Embryonic facial prominence (tissue), 1 donor: ENCODE data around the gene PRKCG.

Experiments used
- DNase-seq: peaks from one replicate; pipeline ENCODE4 v3.0.0-alpha.2; 2016; ENCODE audit errors: extremely low spot score

PRKCG gene

GRCh38 chr19:53898636-53899341 is 16.8 kb downstream of the PRKCG start:
- DNase-seq: no peak

DNA sequence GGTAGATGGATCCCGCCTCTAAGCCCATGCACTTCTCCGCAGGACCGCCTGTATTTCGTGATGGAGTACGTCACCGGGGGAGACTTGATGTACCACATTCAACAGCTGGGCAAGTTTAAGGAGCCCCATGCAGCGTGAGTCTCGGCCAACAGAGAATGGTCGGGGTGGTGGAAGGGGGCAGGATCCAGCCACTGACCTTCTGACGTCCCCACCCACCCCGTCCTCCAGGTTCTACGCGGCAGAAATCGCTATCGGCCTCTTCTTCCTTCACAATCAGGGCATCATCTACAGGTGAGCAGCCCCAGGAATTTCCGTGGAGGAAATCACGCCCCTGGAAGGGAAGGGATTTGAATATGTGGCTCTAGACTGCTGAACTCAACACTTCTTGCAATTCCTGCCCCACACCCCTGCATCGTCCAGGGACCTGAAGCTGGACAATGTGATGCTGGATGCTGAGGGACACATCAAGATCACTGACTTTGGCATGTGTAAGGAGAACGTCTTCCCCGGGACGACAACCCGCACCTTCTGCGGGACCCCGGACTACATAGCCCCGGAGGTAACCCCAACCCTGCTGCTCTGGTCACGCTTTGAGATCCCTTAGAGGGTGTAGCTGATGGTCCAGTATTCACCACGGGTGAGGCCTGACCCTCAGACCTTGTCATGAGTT is 18.3 kb downstream of the PRKCG start:
- no peak for DNase-seq

GRCh38 chr19:53903055-53903680 is 21.2 kb downstream of the PRKCG start:
- peak; percentile 76 for DNase-seq

GRCh38 chr19:53904909-53905308 is 22.9 kb downstream of the PRKCG start:
- DNase-seq: no peak

GRCh38 chr19:53905787-53906186 is 23.8 kb downstream of the PRKCG start:
- DNase-seq: no peak

DNA sequence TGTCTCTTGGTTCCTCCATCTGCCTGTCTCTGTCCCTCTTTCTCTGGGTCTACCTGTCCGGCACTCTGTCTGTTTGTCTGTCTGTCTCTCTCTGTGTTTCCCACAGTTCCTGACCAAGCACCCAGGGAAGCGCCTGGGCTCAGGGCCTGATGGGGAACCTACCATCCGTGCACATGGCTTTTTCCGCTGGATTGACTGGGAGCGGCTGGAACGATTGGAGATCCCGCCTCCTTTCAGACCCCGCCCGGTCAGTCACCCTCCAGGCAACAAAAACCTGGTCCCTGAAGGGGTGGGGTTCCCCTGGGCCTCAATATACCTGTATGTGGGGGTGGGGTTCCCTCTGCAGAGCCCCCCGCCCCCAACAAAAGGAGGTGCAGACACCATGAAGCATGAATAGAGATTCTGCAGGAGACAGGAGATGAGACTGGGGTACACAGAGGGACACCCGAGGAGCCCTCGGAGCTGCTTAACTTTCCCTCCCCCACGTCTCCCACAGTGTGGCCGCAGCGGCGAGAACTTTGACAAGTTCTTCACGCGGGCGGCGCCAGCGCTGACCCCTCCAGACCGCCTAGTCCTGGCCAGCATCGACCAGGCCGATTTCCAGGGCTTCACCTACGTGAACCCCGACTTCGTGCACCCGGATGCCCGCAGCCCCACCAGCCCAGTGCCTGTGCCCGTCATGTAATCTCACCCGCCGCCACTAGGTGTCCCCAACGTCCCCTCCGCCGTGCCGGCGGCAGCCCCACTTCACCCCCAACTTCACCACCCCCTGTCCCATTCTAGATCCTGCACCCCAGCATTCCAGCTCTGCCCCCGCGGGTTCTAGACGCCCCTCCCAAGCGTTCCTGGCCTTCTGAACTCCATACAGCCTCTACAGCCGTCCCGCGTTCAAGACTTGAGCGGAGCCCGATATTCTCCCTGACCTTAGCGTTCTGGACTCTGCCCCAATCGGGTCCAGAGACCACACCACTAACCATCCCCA is 24.5 kb downstream of the PRKCG start:
- no peak for DNase-seq

- no peak for DNase-seq
Measured at GRCh38 chr19:53907193-53907581, 25.2 kb downstream of the PRKCG start.

DNA sequence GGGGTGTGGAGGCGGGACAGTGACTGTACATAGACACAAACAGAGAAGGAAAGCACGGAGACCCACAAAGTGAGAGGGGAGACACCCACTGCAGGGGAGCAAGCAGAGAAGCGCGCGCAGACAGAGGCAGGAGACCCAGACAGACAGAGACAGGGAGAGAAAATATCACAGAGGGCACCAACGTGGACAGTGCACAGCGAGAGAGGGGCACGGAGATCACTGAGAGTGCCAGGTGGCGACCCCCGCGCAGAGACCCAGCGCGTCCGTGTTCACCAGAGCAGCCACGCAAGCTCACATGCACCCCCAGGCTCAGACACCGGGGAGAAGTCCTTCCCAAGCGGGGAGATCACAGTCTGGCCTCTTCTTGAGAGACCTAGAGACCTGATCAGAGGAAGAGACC is 25.7 kb downstream of the PRKCG start:
- no peak for DNase-seq

- no peak for DNase-seq
Measured at GRCh38 chr19:53908106-53908934, 26.3 kb downstream of the PRKCG start.

DNA sequence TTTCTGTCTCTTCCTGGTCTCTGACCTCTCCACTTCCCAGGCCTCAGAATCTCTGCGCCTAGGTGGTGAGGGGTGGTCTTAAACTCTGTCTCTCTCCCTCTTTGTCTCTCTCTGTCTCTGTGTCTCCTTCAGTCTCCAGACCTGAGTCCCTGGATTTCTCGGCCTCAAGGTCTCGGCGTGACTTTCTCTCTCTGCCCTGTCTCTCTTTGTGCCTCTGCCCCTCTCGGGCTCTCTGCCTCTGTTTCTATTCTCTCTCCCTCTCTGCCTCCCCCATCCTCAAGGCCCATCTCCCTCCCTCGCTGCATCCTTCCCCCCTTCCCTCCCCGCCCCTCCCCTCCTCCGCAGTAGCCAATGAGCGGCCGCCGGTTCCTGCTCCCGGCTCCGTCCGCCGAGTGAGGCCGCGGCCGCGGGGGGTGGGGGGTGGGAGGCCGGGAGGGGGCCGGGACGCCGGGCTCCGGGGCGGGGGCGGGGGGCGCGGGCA is 27.0 kb downstream of the PRKCG start, which contains the start of gene CACNG7:
Gene CACNG7, plus strand, starts transcription at position 344 of the 481 bp plus-strand sequence. CDS start 3,554 bp downstream, outside the sequence.
- no peak for DNase-seq

DNA sequence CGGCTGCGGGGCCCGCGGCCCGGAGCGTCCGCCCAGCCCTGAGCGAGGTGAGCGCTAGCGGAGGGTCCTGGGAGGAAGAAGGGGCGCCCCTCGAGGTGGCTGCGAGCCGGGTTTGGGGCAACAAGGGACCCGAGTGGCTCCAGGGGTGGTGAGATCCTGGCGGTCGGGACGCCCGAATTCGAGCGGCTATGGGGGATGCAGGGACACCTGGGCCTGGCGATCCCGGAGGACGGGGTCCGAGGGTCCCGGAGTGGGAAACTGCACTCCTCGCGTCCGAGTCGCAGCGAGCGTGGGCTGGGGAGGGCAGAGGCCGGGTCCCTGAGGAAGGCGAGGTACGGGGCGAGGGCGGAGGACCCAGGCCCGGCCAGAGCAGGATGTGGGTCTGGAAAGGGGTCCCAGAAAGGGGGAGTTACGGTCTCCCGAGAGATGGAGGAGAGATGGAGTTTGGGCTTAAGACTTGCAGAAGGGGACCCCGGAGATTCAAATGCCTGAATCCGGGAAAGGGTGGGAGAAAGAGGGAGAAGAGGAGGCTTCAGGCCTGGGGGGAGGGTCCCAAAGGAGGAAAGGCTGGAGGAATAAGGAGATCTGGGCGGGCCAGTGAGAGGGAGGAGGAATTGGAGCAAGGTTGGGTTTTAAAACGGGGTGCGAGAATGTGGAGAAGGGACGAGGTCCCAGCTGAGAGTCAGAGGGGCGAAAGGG is 27.6 kb downstream of the PRKCG start:
- no peak for DNase-seq

- DNase-seq: no peak
Measured at GRCh38 chr19:53910170-53910518, 28.1 kb downstream of the PRKCG start.

GRCh38 chr19:53912653-53913052 is 30.7 kb downstream of the PRKCG start:
- DNase-seq: no peak

- no peak for DNase-seq
Measured at GRCh38 chr19:53915000-53915399, 33.0 kb downstream of the PRKCG start.

DNA sequence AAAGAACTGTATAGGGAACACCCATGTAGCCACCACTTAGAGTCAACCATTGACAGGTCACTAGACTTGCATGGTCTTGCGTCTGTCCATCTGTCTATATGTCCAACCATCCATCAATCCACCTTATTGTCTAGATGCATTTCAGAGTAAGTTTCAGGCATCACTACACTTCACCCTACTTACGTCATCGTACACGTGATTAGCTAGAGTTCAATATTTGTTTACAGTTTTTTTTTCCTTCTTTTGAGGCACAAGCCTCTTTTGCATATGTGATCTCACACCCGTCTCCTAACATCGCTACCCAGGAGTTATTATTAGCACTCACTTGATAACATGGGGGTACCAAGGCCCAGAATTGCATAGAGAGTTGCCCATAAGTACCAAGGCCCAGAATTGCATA is 34.0 kb downstream of the PRKCG start:
- DNase-seq: no peak

GRCh38 chr19:53917356-53917755 is 35.4 kb downstream of the PRKCG start:
- no peak for DNase-seq

DNA sequence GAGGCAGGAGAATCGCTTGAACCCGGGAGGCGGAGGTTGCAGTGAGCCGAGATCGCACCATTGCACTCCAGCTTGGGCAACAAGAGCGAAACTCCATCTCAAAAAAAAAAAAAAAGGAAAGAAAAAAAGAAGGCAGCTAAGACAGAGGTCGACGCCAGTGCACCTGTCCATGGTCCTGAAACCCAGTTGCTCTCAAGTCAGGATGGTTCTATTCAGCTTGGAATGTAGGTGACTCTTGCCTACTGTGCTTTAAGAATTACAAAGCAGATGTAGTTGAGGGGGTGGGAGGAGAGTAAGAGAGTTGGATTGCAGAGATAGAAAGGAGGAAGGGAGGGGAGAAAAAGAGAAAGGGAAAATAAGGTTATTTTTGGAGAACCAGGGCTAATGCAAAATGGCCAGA is 45.7 kb downstream of the PRKCG start:
- DNase-seq: no peak

- no peak for DNase-seq
Measured at GRCh38 chr19:53936029-53936428, 54.0 kb downstream of the PRKCG start.

- DNase-seq: no peak
Measured at GRCh38 chr19:53942001-53942786, 60.2 kb downstream of the PRKCG start.
